ENCODE results near the gene OGFOD2.
A peak's percentile ranks its signal among the peaks of the same experiment; 100 is the strongest.

OGFOD2 gene

GRCh38 chr12:122976648-122976975 lies 1.6 kb downstream of the OGFOD2 start:
- no CpG with 5 or more reads among the region's 15 CpGs for WGBS (ENCODE audit: extremely low coverage, insufficient coverage, low lambda C conversion rate)
- H2BK5ac ChIP-seq (ENCODE audit: low read length), result no peak overlapping the region
- no peaks in the 10 kb centered on the region for H3K27me3 ChIP-seq (ENCODE audit: insufficient read depth, low read length, poor library complexity)
- no peak overlapping the region for H2BK120ac ChIP-seq (ENCODE audit: low read depth, low read length)
- no peak overlapping the region for H3K18ac ChIP-seq (ENCODE audit: low read length)
- no peak overlapping the region for H3K4ac ChIP-seq (ENCODE audit: low read depth, low read length)
- no peak overlapping the region for H3K9ac ChIP-seq (ENCODE audit: low read length)
- H3K36me3 ChIP-seq (ENCODE audit: control insufficient read depth, insufficient read depth, low read length), result peaks cover 1% of the 10 kb centered on the region
- H4K5ac ChIP-seq (ENCODE audit: low read length), result no peak overlapping the region
- no peak for DNase-seq
- H3K4me1 ChIP-seq (ENCODE audit: control insufficient read depth, low read depth, low read length), result peaks cover 8% of the 10 kb centered on the region
- H2BK15ac ChIP-seq (replicated peaks; ENCODE audit: low read depth), result no peak overlapping the region
- no peak overlapping the region for H3K23ac ChIP-seq (ENCODE audit: low read length)
- H3K79me1 ChIP-seq (ENCODE audit: low read length), result peaks cover 17% of the 10 kb centered on the region
- H3K56ac ChIP-seq (ENCODE audit: low read length), result peak overlapping the region; percentile 25
- H3K79me2 ChIP-seq (ENCODE audit: control insufficient read depth, insufficient read depth, low read length), result peaks cover 11% of the 10 kb centered on the region
- no peak overlapping the region for H3K4me3 ChIP-seq (ENCODE audit: low read length)
- no peak overlapping the region for H3K4me2 ChIP-seq (ENCODE audit: low read length)
- H3K27ac ChIP-seq (ENCODE audit: low read depth, low read length), result no peak overlapping the region
- no peak overlapping the region for H2AK5ac ChIP-seq (ENCODE audit: low read length)
- H4K8ac ChIP-seq (ENCODE audit: low read depth, low read length), result no peak overlapping the region

DNA sequence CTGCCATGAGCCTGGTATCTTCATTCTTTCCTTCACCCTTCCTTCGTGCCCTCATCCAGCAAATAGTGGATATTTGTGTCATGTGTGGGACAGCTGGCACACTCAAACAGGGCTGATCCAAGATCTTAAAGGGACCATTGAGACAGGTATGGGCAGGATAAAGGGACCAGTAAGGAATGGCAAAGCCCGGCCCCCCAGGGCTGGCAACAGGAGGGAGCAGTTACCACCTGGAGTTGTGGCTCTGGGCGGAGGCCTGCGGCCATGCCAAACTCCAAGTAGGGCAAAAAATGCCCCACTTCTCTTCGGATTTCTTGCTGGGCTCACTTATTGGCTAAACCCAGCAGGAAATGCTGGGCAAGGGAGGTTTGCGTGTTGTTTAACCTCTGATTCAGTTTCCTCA lies 2.1 kb downstream of the OGFOD2 start:
- Histone ChIP-seq H2BK15ac (replicated peaks; ENCODE audit: low read depth) (no peak overlapping the region), H4K8ac (ENCODE audit: low read depth, low read length) (no peak overlapping the region), H3K18ac (ENCODE audit: low read length) (no peak overlapping the region), H2BK120ac (ENCODE audit: low read depth, low read length) (no peak overlapping the region), H3K4me2 (ENCODE audit: low read length) (no peak overlapping the region), H3K79me1 (ENCODE audit: low read length) (peaks cover 21% of the 10 kb centered on the region), H3K79me2 (ENCODE audit: control insufficient read depth, insufficient read depth, low read length) (peaks cover 15% of the 10 kb centered on the region), H3K4me3 (ENCODE audit: low read length) (no peak overlapping the region), H2BK5ac (ENCODE audit: low read length) (no peak overlapping the region), H4K5ac (ENCODE audit: low read length) (no peak overlapping the region), H3K36me3 (ENCODE audit: control insufficient read depth, insufficient read depth, low read length) (peaks cover 1% of the 10 kb centered on the region), H3K4ac (ENCODE audit: low read depth, low read length) (no peak overlapping the region), H2AK5ac (ENCODE audit: low read length) (no peak overlapping the region), H3K56ac (ENCODE audit: low read length) (no peak overlapping the region), H3K27me3 (ENCODE audit: insufficient read depth, low read length, poor library complexity) (no peaks in the 10 kb centered on the region), H3K4me1 (ENCODE audit: control insufficient read depth, low read depth, low read length) (peaks cover 9% of the 10 kb centered on the region), H3K23ac (ENCODE audit: low read length) (no peak overlapping the region), H3K27ac (ENCODE audit: low read depth, low read length) (no peak overlapping the region), H3K9ac (ENCODE audit: low read length) (no peak overlapping the region)
- no CpG with 5 or more reads among the region's 6 CpGs for WGBS (ENCODE audit: extremely low coverage, insufficient coverage, low lambda C conversion rate)
- no peak for DNase-seq

DNA sequence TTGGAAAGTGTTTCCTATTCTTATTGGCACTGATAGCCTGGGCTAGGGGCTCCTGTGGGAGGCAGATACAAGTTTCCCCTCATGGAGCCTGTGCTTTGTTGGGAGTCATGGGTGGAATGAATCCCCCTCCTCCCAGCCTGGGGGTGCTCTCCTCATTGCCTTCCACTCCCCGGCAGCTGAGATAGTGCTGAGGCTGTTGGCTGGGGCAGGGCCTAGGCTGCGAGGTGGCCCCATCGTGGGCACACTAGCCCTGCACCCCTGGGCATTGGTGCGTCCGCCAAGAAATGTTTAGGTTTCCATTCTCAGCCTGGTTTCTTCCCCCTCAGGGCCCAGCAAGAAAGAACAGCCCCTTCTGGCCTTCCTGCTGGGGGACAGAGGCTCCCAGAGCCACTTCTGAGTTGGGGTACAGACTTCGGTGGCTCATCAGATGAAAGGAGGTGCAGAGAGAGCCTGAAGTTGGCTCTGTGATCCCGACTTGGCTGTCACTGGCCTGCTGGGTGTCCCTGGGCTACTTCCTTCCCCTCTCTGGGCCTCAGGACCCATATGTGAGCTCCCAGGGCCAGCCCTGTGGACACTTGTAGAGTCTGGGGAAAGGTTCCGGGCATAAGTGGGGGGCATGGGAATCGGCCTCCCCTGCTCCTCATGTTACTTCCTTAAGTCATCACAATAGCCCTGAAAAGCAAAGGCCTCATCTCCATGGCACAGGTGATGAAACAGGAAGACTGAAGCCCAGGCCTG lies 2.8 kb downstream of the OGFOD2 start:
- no peak overlapping the region for H2BK15ac ChIP-seq (replicated peaks; ENCODE audit: low read depth)
- no CpG with 5 or more reads among the region's 9 CpGs for WGBS (ENCODE audit: extremely low coverage, insufficient coverage, low lambda C conversion rate)

DNA sequence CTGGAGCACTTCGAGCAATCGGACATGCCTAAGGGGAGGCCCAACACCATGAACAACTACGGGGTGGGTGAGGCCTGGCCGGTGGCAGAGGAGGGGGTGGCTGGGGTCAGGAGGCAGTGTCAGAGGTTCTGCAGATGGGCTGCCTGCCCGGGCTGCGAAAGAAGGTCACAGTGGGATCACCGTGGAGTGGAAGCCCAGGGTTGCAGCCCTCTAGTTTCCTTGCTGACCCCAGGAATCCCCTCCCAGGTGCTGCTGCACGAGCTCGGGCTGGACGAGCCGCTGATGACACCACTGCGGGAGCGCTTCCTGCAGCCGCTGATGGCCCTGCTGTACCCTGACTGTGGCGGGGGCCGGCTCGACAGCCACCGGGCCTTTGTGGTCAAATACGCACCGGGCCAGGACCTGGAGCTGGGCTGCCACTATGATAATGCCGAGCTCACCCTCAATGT lies 3.5 kb downstream of the OGFOD2 start:
- H3K4ac ChIP-seq (ENCODE audit: low read depth, low read length), result no peak overlapping the region
- no peak for DNase-seq
- no CpG with 5 or more reads among the region's 21 CpGs for WGBS (ENCODE audit: extremely low coverage, insufficient coverage, low lambda C conversion rate)

More for the DNA sequence above, 2.8 kb downstream of the OGFOD2 start:
- H2BK120ac ChIP-seq (ENCODE audit: low read depth, low read length), result no peak overlapping the region
- H3K4me1 ChIP-seq (ENCODE audit: control insufficient read depth, low read depth, low read length), result peaks cover 9% of the 10 kb centered on the region
- no peak overlapping the region for H4K5ac ChIP-seq (ENCODE audit: low read length)
- peaks cover 1% of the 10 kb centered on the region for H3K36me3 ChIP-seq (ENCODE audit: control insufficient read depth, insufficient read depth, low read length)
- H3K79me1 ChIP-seq (ENCODE audit: low read length), result peaks cover 24% of the 10 kb centered on the region
- H3K18ac ChIP-seq (ENCODE audit: low read length), result no peak overlapping the region
- no peak overlapping the region for H3K4ac ChIP-seq (ENCODE audit: low read depth, low read length)
- H2BK5ac ChIP-seq (ENCODE audit: low read length), result no peak overlapping the region
- H3K27ac ChIP-seq (ENCODE audit: low read depth, low read length), result no peak overlapping the region
- H3K79me2 ChIP-seq (ENCODE audit: control insufficient read depth, insufficient read depth, low read length), result peaks cover 15% of the 10 kb centered on the region
- H3K23ac ChIP-seq (ENCODE audit: low read length), result no peak overlapping the region
- H3K56ac ChIP-seq (ENCODE audit: low read length), result no peak overlapping the region
- H4K8ac ChIP-seq (ENCODE audit: low read depth, low read length), result no peak overlapping the region
- H3K27me3 ChIP-seq (ENCODE audit: insufficient read depth, low read length, poor library complexity), result no peaks in the 10 kb centered on the region
- no peak overlapping the region for H3K4me3 ChIP-seq (ENCODE audit: low read length)
- no peak overlapping the region for H2AK5ac ChIP-seq (ENCODE audit: low read length)
- no peak overlapping the region for H3K9ac ChIP-seq (ENCODE audit: low read length)
- no peak for DNase-seq
- no peak overlapping the region for H3K4me2 ChIP-seq (ENCODE audit: low read length)

DNA sequence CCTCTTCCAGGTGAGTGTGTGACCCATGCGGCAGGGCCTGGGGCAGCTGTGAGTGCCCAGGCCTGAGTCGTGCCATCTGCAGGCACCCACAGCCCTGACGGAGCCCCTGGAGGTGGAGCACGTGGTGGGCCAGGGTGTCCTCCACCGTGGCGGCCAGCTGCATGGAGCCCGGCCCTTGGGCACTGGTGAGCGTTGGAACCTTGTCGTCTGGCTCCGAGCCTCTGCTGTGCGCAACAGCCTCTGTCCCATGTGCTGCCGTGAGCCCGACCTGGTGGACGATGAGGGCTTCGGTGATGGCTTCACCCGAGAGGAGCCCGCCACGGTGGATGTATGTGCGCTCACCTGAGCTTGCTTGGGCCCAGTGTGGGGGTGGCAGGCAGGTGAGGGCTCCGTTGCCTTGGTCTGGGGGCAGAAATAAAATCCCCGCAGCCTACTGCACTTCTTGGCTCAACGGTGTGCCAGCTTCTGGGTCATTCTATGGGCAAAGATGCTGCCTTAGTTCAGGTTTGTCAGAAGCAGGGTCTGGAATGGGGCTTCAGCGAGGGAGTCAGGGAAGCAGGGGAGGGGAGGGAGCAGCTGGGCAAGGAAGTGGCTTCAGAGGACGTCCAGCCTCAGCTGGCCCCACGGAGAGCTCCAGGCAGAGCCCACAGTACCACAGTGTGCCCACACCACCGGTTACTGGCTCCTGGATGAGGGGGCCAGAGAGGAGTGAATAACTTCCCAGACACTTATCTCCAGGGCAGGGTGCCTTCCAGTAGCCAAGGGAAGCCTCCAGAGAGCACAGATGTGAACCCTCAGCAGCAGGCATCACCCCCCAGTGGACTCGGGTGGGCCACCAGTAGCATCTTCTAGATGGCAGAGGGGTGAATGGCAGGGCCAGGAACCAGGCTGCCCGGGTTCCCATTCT lies 4.2 kb downstream of the OGFOD2 start:
- peak overlapping the region; percentile 9 for H2AK5ac ChIP-seq (ENCODE audit: low read length)
- no peak overlapping the region for H4K5ac ChIP-seq (ENCODE audit: low read length)
- H3K4me2 ChIP-seq (ENCODE audit: low read length), result peak overlapping the region; percentile 76
- no peak overlapping the region for H2BK120ac ChIP-seq (ENCODE audit: low read depth, low read length)
- no peak overlapping the region for H3K27ac ChIP-seq (ENCODE audit: low read depth, low read length)
- H3K27me3 ChIP-seq (ENCODE audit: insufficient read depth, low read length, poor library complexity), result no peaks in the 10 kb centered on the region
- no peak overlapping the region for H2BK15ac ChIP-seq (replicated peaks; ENCODE audit: low read depth)
- H2BK5ac ChIP-seq (ENCODE audit: low read length), result no peak overlapping the region
- no peak for DNase-seq
- no peak overlapping the region for H3K4me3 ChIP-seq (ENCODE audit: low read length)
- no peak overlapping the region for H3K18ac ChIP-seq (ENCODE audit: low read length)
- no peak overlapping the region for H4K8ac ChIP-seq (ENCODE audit: low read depth, low read length)
- no peak overlapping the region for H3K23ac ChIP-seq (ENCODE audit: low read length)
- peaks cover 15% of the 10 kb centered on the region for H3K79me2 ChIP-seq (ENCODE audit: control insufficient read depth, insufficient read depth, low read length)
- H3K4ac ChIP-seq (ENCODE audit: low read depth, low read length), result no peak overlapping the region
- peaks cover 1% of the 10 kb centered on the region for H3K36me3 ChIP-seq (ENCODE audit: control insufficient read depth, insufficient read depth, low read length)
- no CpG with 5 or more reads among the region's 28 CpGs for WGBS (ENCODE audit: extremely low coverage, insufficient coverage, low lambda C conversion rate)
- peaks cover 9% of the 10 kb centered on the region for H3K4me1 ChIP-seq (ENCODE audit: control insufficient read depth, low read depth, low read length)
- peak overlapping the region; percentile 97 for H3K9ac ChIP-seq (ENCODE audit: low read length)
- H3K56ac ChIP-seq (ENCODE audit: low read length), result peak overlapping the region; percentile 98
- peaks cover 26% of the 10 kb centered on the region for H3K79me1 ChIP-seq (ENCODE audit: low read length)

More for the DNA sequence above, 3.5 kb downstream of the OGFOD2 start:
- Histone ChIP-seq H3K36me3 (ENCODE audit: control insufficient read depth, insufficient read depth, low read length) (peaks cover 1% of the 10 kb centered on the region), H2BK120ac (ENCODE audit: low read depth, low read length) (no peak overlapping the region), H3K79me1 (ENCODE audit: low read length) (peaks cover 26% of the 10 kb centered on the region), H2BK15ac (replicated peaks; ENCODE audit: low read depth) (no peak overlapping the region), H3K4me3 (ENCODE audit: low read length) (no peak overlapping the region), H4K5ac (ENCODE audit: low read length) (no peak overlapping the region), H3K79me2 (ENCODE audit: control insufficient read depth, insufficient read depth, low read length) (peaks cover 15% of the 10 kb centered on the region), H3K27ac (ENCODE audit: low read depth, low read length) (no peak overlapping the region), H3K4me1 (ENCODE audit: control insufficient read depth, low read depth, low read length) (peaks cover 9% of the 10 kb centered on the region), H3K4me2 (ENCODE audit: low read length) (no peak overlapping the region), H2BK5ac (ENCODE audit: low read length) (no peak overlapping the region), H3K56ac (ENCODE audit: low read length) (no peak overlapping the region), H3K9ac (ENCODE audit: low read length) (no peak overlapping the region), H3K27me3 (ENCODE audit: insufficient read depth, low read length, poor library complexity) (no peaks in the 10 kb centered on the region), H4K8ac (ENCODE audit: low read depth, low read length) (no peak overlapping the region), H2AK5ac (ENCODE audit: low read length) (no peak overlapping the region), H3K18ac (ENCODE audit: low read length) (no peak overlapping the region), H3K23ac (ENCODE audit: low read length) (no peak overlapping the region)
